Stimulated activated CD8-positive, alpha-beta memory T cell treated with anti-CD3 and anti-CD28 coated beads, Interleukin-2, amount 100 ng/mL, for 1 hour (primary cell): ENCODE data around the gene ADM.
A peak's percentile ranks its signal among the peaks of the same experiment; 100 is the strongest.

Experiments used
- DNase-seq, 2 donors: peaks; one replicate each; pipeline ENCODE4 v3.0.0-alpha.2; 2020; ENCODE audit warnings: low read depth in 2 of 2

Gene ADM

GRCh38 chr11:10289765-10290380 lies 15.0 kb upstream of the ADM start:
- no peak for DNase-seq

GRCh38 chr11:10291801-10292638 lies 12.9 kb upstream of the ADM start:
- DNase-seq = no peak

- peak; percentile 63 to 66 for DNase-seq
Measured at GRCh38 chr11:10293423-10294289, 11.2 kb upstream of the ADM start, which contains the start of gene SBF2. Gene SBF2, minus strand, starts transcription at chr11:10294219. Its CDS starts 150 bp downstream, at chr11:10294069.

- DNase-seq = no peak
Measured at GRCh38 chr11:10294290-10294953, 10.5 kb upstream of the ADM start.

GRCh38 chr11:10295064-10295901 lies 9.6 kb upstream of the ADM start:
- DNase-seq = no peak

GRCh38 chr11:10298342-10298741 lies 6.5 kb upstream of the ADM start:
- no peak for DNase-seq

- no peak for DNase-seq
Measured at GRCh38 chr11:10301656-10302358, 3.1 kb upstream of the ADM start.

GRCh38 chr11:10302359-10302743 lies 2.5 kb upstream of the ADM start:
- DNase-seq = no peak

GRCh38 chr11:10302744-10303557 lies 1.9 kb upstream of the ADM start:
- DNase-seq = peak in 1 of 2 donors; percentile 51

- DNase-seq = no peak
Measured at GRCh38 chr11:10303558-10304363, 1.1 kb upstream of the ADM start.

- DNase-seq = no peak
Measured at GRCh38 chr11:10305262-10305963, 540 bp downstream of the ADM start.

GRCh38 chr11:10305964-10306918 lies 1.4 kb downstream of the ADM start:
- DNase-seq = no peak

- no peak for DNase-seq
Measured at GRCh38 chr11:10307022-10307399, 2.1 kb downstream of the ADM start.

- DNase-seq = peak; percentile 53 to 65
Measured at GRCh38 chr11:10307400-10308200, 2.7 kb downstream of the ADM start.

GRCh38 chr11:10308201-10308954 lies 3.5 kb downstream of the ADM start:
- DNase-seq = no peak
